GM10266 (cell line): ENCODE results near the gene SLC30A1.

Experiments
- DNase-seq: peaks from one replicate; pipeline ENCODE4 v3.0.0; 2012; ENCODE audit errors: extremely low spot score
- CTCF ChIP-seq: IDR thresholded peaks from 2 replicates; pipeline ENCODE4 v1.5.1; 2012; ENCODE audit warnings: mild to moderate bottlenecking, low read depth; ENCODE audit not compliant: control insufficient read depth, insufficient read depth; ENCODE audit errors: missing control alignments

Gene SLC30A1

GRCh38 chr1:211620097-211620496, 41.1 kb upstream of the SLC30A1 start:
- no peak for TF ChIP-seq CTCF
- no peak for DNase-seq

GRCh38 chr1:211619033-211619996, 40.4 kb upstream of the SLC30A1 start:
- no peak for TF ChIP-seq CTCF
- DNase-seq, result no peak

- DNase-seq, result no peak
- no peak for TF ChIP-seq CTCF
Observed at GRCh38 chr1:211616965-211617297, 38.0 kb upstream of the SLC30A1 start.

- no peak for TF ChIP-seq CTCF
- DNase-seq, result no peak
Observed at GRCh38 chr1:211616231-211616964, 37.4 kb upstream of the SLC30A1 start.

- no peak for TF ChIP-seq CTCF
- DNase-seq, result no peak
Observed at GRCh38 chr1:211614615-211615014, 35.7 kb upstream of the SLC30A1 start.

GRCh38 chr1:211613951-211614350, 35.0 kb upstream of the SLC30A1 start:
- no peak for DNase-seq
- no peak for TF ChIP-seq CTCF
